Ovary (tissue), 9 donors: ENCODE results near the gene FMNL1. TPM values are rescaled to one million over a fixed set of nuclear protein-coding genes. Genes with fewer than 3 reads are reported as not detected.

Experiments
- DNase-seq, 5 donors: peaks; one replicate each; pipeline ENCODE4 v3.0.0-alpha.2; 2019 to 2020
- H3K27ac ChIP-seq, 2 donors: fragments of 200-600 bp; one replicate each; pipeline versions ENCODE4 v1.5.1 to v1.8.0; 2019 to 2022
- H3K27me3 ChIP-seq: fragments of 200-600 bp; one replicate; pipeline ENCODE4 v1.8.0; 2022
- H3K36me3 ChIP-seq: fragments of 200-600 bp; sonication (generic); one replicate; pipeline ENCODE4 v1.5.1; 2019
- H3K4me1 ChIP-seq: one replicate; pipeline ENCODE4 v1.8.1; 2013; ENCODE audit warnings: mild to moderate bottlenecking, moderate library complexity; ENCODE audit not compliant: insufficient read depth
- H3K4me3 ChIP-seq: fragments of 200-600 bp; sonication (generic); one replicate; pipeline ENCODE4 v1.5.1; 2017
- H3K9me3 ChIP-seq, 2 donors: fragments of 200-600 bp in 1 of 2; sonication (generic) in 1 of 2; one replicate each; pipeline versions ENCODE4 v1.5.1 to v1.8.1; 2013 to 2019; ENCODE audit warnings: mild to moderate bottlenecking in 1 of 2, moderate library complexity in 1 of 2
- EP300 ChIP-seq: sonication (generic); formaldehyde crosslinking; IDR thresholded peaks from one replicate; pipeline ENCODE4 v1.6.1; 2017; ENCODE audit warnings: antibody characterized with exemption
- POLR2A ChIP-seq: fragments of 450-650 bp; IDR thresholded peaks from one replicate; pipeline ENCODE4 v1.6.1; 2017; ENCODE audit warnings: antibody characterized with exemption, mild to moderate bottlenecking, moderate library complexity
- WGBS, 3 donors: extraction: QIAGEN DNeasy Blood & Tissue Kit in 1 of 3; methylation state at CpG; one replicate each; pipeline versions ENCODE4 v1.1.5 to v1.1.7; 2013 to 2017; 5-methylcytosine and 5-hydroxymethylcytosine counted together
- intact Hi-C, 4 donors: fragments of 100-400 bp; cut with DNase I; formaldehyde crosslinking; loops; one replicate each; pipeline versions ENCODE4 v1.11.0 to v1.15.1; 2022 to 2023
- polyA plus RNA-seq, 2 donors: library from polyadenylated mRNA; stranded (reverse); fragments of 200-250 nt in 1 of 2; fragments of 350-450 nt in 1 of 2; fragmentation: Illumina TruSeq in 1 of 2; extraction: RNeasy Lipid Tissue Mini Kit (QIAGEN cat#74804) in 1 of 2; gene quantifications; one replicate each; pipeline ENCODE4 v1.2.3, GENCODE V29; 2013 to 2014
- total RNA-seq, 7 donors: library from RNA; depleted of rRNA in 2 of 7; stranded (reverse); fragments of >200 nt in 2 of 7; fragmentation: NEBNext Ultra II Directional in 3 of 7; extraction: Animal tissue kit (Norgen Biotek cat#: 25700) in 3 of 7; gene quantifications; one replicate each; pipeline versions ENCODE4 v1.1.0 to v1.2.4, GENCODE V29; 2016 to 2023
- TF ChIP-seq, protein P1 (sequence below), 3 donors: fragments of 450-650 bp in 2 of 3; fragments of 200-600 bp in 1 of 3; IDR thresholded peaks; one replicate each; pipeline versions ENCODE4 v1.5.1 to v1.8.0; 2016 to 2022; ENCODE audit warnings: antibody characterized with exemption in 3 of 3, mild to moderate bottlenecking in 1 of 3
- donor health status: DM: no; HTN: no; CAD: no; lungs with moderate emphysema.
- donor health status: DM: no; HTN: no; CAD: no.
- donor health status: Bipolar disorder and iron deficiency.
- donor health status: DM: yes; HTN: yes; CAD: no.
- donor health status: DM: no; HTN: no; CAD: no.
- donor health status: DM: yes; HTN: yes; CAD: no.

The FMNL1 gene
- total and polyA plus RNA-seq, 9 donors: 2.1 to 24.0 (median 6.1) TPM

DNA sequence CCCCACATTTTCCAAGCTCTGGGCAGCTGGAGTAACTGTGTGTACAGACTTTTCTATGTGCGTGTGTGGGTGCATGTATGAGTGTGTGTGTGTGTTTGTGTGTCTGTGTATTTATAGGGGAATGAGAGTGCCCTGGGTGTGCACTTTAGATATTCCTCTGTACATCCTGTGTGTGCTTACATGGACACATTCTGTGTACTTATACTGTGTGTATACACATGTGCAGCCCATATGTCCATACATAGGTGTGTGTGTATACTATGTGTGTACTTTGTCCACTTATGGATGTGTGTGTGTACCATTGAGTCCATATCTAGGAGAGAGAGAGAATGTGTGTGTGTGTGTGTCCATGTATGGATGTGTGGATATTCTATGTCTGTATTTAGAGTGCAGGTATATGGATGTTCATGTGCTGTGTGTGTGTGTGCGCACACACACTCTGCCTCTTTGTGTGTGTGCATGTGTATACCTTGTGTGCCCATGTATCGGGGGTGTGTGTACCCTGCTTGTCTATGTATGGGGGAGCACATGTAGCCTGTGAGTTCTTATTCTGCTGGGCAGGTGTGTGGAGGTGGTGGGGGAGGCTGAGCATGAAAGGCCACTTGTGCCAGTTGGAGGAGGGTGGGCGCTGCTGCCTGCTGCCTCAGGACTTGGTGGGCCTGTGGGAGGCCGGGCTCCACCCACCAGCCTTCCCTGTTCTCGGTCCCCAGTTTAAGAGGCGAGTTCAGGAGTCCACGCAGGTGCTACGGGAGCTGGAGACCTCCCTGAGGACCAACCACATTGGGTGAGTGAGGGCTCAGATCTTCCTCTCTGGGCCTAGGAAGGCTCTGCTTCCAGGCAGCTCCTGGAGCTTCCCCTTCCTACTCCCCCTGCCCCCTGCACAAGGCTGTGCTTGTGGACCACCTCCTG is 11.1 kb downstream of the FMNL1 start:
- H3K4me1 ChIP-seq: no peaks in the 10 kb centered on the region
- intact Hi-C loops: no loop called here
- H3K27ac ChIP-seq: no peak overlapping the region
- TF ChIP-seq, protein P1, sequence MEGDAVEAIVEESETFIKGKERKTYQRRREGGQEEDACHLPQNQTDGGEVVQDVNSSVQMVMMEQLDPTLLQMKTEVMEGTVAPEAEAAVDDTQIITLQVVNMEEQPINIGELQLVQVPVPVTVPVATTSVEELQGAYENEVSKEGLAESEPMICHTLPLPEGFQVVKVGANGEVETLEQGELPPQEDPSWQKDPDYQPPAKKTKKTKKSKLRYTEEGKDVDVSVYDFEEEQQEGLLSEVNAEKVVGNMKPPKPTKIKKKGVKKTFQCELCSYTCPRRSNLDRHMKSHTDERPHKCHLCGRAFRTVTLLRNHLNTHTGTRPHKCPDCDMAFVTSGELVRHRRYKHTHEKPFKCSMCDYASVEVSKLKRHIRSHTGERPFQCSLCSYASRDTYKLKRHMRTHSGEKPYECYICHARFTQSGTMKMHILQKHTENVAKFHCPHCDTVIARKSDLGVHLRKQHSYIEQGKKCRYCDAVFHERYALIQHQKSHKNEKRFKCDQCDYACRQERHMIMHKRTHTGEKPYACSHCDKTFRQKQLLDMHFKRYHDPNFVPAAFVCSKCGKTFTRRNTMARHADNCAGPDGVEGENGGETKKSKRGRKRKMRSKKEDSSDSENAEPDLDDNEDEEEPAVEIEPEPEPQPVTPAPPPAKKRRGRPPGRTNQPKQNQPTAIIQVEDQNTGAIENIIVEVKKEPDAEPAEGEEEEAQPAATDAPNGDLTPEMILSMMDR (IDR thresholded peaks at IDR 0.05): no peak
- no peak for TF ChIP-seq EP300
- TF ChIP-seq POLR2A: no peak
- no peaks in the 10 kb centered on the region for H3K9me3 ChIP-seq
- 88 to 96% (median 89%) methylated on average over 7 to 9 of the region's 9 CpGs for WGBS, 3 donors
- no peak for DNase-seq
- no peaks in the 10 kb centered on the region for H3K27me3 ChIP-seq
- no peaks in the 10 kb centered on the region for H3K36me3 ChIP-seq
- no peak overlapping the region for H3K4me3 ChIP-seq

DNA sequence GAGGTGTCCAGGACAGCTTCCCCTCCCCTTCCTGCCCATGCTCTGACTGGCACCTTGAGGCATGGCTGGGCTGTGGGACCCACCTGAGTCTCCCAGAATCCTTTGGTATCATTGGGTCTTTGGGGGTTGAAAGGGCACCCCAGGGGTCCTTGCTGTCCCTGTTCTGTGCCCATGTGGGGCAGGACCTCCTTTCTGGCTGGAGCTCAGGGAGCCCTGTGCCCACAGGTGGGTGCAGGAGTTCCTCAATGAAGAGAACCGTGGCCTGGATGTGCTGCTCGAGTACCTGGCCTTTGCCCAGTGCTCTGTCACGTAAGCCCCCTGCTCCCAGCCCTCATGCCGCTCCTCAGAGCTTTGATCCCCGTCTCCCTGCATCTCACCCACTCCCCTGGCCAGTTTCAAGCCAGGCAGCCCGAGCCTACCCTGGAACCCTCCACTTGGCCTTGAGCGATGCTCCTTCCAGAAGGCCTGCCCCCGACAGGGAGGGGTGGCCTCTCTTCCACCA is 11.8 kb downstream of the FMNL1 start:
- Histone ChIP-seq H3K4me1 (no peaks in the 10 kb centered on the region), H3K9me3 (no peaks in the 10 kb centered on the region), H3K4me3 (no peak overlapping the region), H3K27me3 (no peaks in the 10 kb centered on the region), H3K36me3 (no peaks in the 10 kb centered on the region), H3K27ac (no peak overlapping the region)
- no peak for DNase-seq
- TF ChIP-seq, protein P1 (IDR thresholded peaks at IDR 0.05): no peak
- no peak for TF ChIP-seq POLR2A
- no peak for TF ChIP-seq EP300
- 44 to 50% (median 49%) methylated on average over 8 of the region's 8 CpGs for WGBS, 3 donors
- intact Hi-C loops: no loop called here

DNA sequence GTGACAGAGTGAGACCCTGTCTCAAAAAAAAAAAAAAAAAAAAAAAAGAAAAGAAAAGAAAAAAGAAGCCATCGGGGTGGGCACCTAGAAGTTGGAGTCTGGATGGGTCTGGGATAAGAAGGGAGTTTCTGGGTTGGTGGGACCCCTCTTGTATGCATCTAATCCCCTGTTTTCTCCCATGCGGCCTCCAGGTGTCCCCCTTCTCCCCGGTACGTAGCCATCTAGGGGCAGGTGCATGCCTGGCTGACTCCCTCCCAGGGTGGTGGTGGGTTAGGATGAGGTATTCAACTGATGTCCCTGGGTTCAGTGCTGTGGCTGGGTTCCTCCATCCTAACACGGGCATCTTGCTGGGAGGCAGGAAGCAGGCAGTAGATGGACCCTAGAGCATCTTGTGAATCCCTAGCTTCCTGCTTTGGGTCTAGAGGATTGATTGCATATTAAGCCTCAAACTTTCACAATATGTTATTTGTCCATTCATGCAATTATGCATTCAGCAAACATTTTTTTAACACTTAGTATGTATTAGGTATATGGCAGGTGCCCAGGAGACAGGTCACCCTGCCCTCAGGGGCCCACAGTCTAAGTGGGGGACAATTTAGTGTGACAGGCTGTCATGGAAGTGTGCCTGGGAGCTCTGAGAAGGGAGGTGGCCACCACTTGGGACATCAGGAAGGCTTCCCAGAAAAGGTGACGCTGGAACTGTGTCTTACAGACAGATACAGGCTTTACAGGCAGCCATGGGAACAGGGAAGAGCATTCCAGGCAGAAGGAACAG is 13.1 kb downstream of the FMNL1 start:
- Histone ChIP-seq H3K36me3 (no peaks in the 10 kb centered on the region), H3K27me3 (no peaks in the 10 kb centered on the region), H3K4me1 (no peaks in the 10 kb centered on the region), H3K27ac (no peak overlapping the region), H3K9me3 (no peaks in the 10 kb centered on the region), H3K4me3 (no peak overlapping the region)
- intact Hi-C loops: loop anchor here in 1 of 4 donors (5.0 kb wide), 1 partner anchor 147 kb away; no protein-coding TSS in a partner anchor
- TF ChIP-seq POLR2A: no peak
- TF ChIP-seq, protein P1 (IDR thresholded peaks at IDR 0.05): no peak
- no peak for TF ChIP-seq EP300
- WGBS, 3 donors: 11 to 27% (median 15%) methylated on average over 6 of the region's 6 CpGs
- DNase-seq: no peak

DNA sequence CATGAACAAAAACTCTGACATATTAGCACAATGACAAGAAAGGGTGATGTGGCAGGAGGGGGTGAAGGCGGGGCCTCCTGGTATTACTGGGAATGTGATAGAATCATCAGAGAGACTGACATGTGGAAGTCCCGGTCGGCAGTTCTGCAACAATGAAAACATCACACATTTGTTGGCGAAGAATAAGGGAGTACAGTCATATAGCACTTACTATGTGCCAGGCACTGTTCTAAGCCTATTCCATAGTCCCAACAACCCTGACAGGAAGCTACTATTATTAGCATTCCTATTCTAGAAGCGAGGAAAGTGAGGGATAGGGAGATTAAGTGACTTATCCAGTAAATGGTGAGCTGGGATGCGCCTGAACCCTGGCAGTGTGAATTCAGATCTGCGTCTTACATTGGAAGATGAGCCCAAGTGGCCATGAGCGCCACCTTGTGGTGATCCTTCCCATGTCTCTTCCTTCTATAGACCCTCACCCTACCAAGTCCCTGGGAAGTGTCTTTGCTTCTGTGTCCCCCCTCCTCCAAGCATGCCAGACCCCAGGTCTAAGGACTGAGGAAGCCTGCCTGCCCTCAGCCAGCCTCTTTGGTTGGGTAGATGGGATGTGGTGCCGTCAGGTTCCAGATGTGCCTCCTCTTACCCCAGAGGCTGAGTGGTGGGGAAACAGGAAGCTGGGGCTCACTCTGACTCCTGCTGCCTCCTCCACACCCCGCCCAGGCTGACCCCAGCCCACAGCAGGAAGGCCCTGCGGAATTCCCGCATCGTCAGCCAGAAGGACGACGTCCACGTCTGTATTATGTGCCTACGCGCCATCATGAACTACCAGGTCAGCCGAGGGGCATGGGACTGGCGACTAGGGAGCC is 14.0 kb downstream of the FMNL1 start:
- intact Hi-C loops: loop anchor here in 1 of 4 donors (5.0 kb wide), 1 partner anchor 147 kb away; no protein-coding TSS in a partner anchor
- Histone ChIP-seq H3K27me3 (no peaks in the 10 kb centered on the region), H3K27ac (no peak overlapping the region), H3K36me3 (no peaks in the 10 kb centered on the region), H3K9me3 (no peaks in the 10 kb centered on the region), H3K4me1 (no peaks in the 10 kb centered on the region), H3K4me3 (no peak overlapping the region)
- WGBS, 3 donors: 36 to 47% (median 39%) methylated on average over 20 of the region's 20 CpGs
- peak; percentile 37 to 75 (median 68) for DNase-seq
- TF ChIP-seq, protein P1 (IDR thresholded peaks at IDR 0.05): peak in 1 of 3 donors; percentile 30
- no peak for TF ChIP-seq POLR2A
